Effector memory CD4-positive, alpha-beta T cell (primary cell): ENCODE data around the gene CANT1.

Experiments
- DNase-seq, 3 donors: peaks; one replicate each; pipeline ENCODE4 v3.0.0-alpha.2; 2020
- H3K27ac ChIP-seq: 2 replicates; pipeline ENCODE4 v1.7.0; 2013; ENCODE audit warnings: mild to moderate bottlenecking, low read length, moderate library complexity; ENCODE audit not compliant: insufficient read depth, poor library complexity, severe bottlenecking
- H3K27me3 ChIP-seq: replicated peaks from 2 replicates; pipeline ENCODE4 v1.7.0; 2013; ENCODE audit warnings: mild to moderate bottlenecking, low read length; ENCODE audit not compliant: insufficient read depth, control insufficient read depth, poor library complexity, severe bottlenecking
- H3K36me3 ChIP-seq: 2 replicates; pipeline ENCODE4 v1.7.0; 2013; ENCODE audit warnings: mild to moderate bottlenecking, low read length, moderate library complexity; ENCODE audit not compliant: control insufficient read depth, insufficient read depth
- H3K4me1 ChIP-seq: 2 replicates; pipeline ENCODE4 v1.7.0; 2013; ENCODE audit warnings: low read length, mild to moderate bottlenecking; ENCODE audit not compliant: control insufficient read depth, insufficient read depth, poor library complexity, severe bottlenecking
- H3K4me3 ChIP-seq: 2 replicates; pipeline ENCODE4 v1.7.0; 2013; ENCODE audit warnings: low read length, low read depth, mild to moderate bottlenecking; ENCODE audit not compliant: insufficient read depth, poor library complexity, severe bottlenecking
- H3K9me3 ChIP-seq: 2 replicates; pipeline ENCODE4 v1.7.0; 2013; ENCODE audit warnings: mild to moderate bottlenecking, low read length, moderate library complexity; ENCODE audit not compliant: control insufficient read depth

The CANT1 gene

DNA sequence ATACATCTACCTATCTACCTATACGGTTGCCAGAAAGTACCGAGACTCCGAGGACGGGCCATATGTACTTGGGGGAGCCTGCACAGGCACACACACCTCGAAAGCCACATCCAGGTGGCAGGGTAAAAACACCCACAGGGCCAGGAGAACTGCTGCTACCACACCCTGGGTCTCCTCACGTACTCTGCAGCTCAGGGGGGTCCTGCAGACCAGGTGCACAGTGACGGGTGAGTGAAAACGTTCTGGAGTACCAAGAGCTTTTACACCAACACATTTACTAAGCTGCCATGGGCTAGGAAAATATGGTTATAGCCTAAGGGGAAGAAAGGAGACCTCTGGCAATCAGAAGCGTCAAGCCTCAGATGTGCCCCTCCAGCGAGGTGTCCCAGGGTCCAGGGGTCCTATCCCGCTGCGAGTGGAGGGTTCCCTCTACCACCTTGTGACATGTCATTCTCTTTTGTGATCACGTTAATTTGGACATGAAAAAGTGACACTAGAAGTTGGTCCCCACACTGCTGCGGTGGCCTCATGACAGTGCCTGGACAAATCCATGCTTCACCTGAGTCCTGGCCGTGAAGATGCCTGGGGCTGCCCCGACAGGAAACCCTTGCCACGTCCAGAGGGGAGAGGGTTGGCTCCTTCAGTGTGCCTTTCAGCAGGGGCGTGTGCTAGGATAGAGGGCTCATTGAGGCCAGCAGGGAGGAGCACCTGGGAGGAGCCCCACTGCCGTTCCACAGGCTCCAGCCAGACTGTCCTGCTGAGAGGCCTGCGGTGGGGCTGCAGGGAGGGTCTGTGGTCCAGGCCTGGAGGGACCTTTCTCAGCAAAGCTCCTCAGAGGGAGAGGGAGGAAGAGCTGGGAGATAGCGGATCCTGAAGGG is 1.8 kb downstream of the CANT1 start:
- Histone ChIP-seq H3K4me3 (no peak overlapping the region), H3K36me3 (peaks cover 4% of the 10 kb centered on the region), H3K27ac (no peak overlapping the region), H3K4me1 (peaks cover 37% of the 10 kb centered on the region), H3K9me3 (no peaks in the 10 kb centered on the region), H3K27me3 (no peaks in the 10 kb centered on the region)
- no peak for DNase-seq

DNA sequence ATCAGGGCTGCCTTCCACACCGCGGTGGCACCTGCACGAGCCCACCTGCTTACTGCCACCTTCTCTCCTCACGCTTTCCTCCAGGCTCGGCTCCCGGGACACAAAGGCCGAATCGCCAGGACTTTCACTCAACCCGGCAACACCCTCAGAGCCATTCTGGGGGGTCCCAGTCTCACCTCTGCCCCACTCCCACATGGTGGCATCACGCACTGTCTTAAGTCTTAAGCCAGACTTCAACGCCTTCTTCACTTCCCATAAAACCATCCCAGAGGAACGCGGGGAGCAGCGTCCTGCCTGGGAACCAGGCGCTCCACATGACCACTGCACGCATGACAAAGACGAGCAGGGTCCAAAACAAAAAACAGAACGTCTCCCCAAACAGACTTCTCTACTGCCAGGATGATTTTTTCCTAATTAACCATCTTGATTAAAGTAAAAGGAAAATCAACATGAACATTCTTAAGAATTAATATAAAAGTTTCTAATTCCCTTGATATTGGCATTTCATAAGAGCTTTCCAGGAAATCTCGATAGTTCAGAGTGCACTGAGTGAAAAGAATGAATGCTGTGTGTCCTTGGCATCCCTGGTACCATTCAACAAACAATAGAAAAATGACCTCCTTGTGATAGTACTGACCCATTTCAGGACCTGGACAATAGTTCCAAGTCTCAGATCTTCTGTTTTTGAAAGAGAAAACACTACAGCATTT is 2.6 kb downstream of the CANT1 start:
- Histone ChIP-seq H3K27ac (no peak overlapping the region), H3K36me3 (peaks cover 9% of the 10 kb centered on the region), H3K27me3 (no peaks in the 10 kb centered on the region), H3K4me1 (peaks cover 37% of the 10 kb centered on the region), H3K4me3 (no peak overlapping the region), H3K9me3 (no peaks in the 10 kb centered on the region)
- no peak for DNase-seq

DNA sequence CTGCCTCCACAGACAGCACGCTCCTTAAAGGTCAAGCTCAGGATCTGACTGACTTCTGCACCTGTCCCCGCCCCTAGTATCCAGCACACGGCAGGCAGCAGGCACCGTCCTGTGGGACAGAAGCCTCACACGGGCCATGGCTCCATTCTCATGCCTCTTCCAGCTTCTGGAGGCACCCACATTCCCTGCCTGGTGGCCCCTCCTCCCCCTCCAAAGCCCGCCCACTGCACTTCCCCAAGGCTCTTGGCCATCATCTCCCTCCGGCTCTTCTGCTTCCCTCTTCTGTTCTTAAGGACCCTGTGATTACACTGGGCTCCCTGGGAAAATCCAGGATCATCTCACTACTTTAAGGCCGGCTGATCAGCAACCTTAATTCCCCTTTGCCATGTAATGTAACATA is 3.5 kb downstream of the CANT1 start:
- no peak overlapping the region for H3K27ac ChIP-seq
- no peaks in the 10 kb centered on the region for H3K9me3 ChIP-seq
- no peak overlapping the region for H3K4me3 ChIP-seq
- no peaks in the 10 kb centered on the region for H3K27me3 ChIP-seq
- peaks cover 37% of the 10 kb centered on the region for H3K4me1 ChIP-seq
- peaks cover 9% of the 10 kb centered on the region for H3K36me3 ChIP-seq
- no peak for DNase-seq

DNA sequence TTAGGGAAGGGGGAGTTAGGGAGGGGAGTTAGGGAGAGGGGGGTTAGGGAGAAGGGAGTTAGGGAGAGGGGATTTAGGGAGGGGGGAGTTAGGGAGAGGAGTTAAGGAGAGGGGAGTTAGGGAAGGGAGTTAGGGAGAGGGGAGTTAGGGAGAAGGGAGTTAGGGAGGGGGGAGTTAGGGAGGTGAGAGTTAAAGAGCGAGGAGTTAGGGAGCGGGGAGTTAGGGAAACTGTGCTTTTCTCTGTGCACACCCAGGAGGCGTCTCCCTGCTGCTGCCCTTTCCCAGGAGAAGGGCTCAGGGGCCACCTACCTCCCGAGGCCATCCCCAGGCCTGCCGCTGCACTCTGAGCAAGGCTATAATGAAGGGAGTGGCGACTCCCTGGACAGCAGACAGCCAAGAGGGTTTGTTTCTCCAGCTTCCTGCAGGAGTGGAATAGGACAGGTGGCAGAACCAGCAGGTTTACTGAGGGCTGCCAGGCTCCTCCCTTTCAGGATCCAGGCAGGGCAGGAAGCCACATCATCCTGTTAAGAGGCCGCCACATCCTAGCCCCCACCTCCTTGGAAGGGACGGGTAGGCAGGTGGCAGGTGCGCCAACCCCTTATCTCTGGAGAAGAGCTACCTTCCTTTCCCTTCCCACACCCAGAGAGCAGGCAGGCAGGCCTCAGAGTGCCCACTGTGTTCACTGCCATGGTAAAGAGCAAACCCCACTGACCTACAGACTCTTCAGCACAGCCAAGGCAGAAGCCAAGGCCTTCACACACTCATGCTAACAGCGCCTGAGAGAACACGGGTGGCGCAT is 4.3 kb downstream of the CANT1 start:
- DNase-seq, result no peak
- Histone ChIP-seq H3K27ac (peak overlapping the region; percentile 22), H3K4me3 (no peak overlapping the region)

DNA sequence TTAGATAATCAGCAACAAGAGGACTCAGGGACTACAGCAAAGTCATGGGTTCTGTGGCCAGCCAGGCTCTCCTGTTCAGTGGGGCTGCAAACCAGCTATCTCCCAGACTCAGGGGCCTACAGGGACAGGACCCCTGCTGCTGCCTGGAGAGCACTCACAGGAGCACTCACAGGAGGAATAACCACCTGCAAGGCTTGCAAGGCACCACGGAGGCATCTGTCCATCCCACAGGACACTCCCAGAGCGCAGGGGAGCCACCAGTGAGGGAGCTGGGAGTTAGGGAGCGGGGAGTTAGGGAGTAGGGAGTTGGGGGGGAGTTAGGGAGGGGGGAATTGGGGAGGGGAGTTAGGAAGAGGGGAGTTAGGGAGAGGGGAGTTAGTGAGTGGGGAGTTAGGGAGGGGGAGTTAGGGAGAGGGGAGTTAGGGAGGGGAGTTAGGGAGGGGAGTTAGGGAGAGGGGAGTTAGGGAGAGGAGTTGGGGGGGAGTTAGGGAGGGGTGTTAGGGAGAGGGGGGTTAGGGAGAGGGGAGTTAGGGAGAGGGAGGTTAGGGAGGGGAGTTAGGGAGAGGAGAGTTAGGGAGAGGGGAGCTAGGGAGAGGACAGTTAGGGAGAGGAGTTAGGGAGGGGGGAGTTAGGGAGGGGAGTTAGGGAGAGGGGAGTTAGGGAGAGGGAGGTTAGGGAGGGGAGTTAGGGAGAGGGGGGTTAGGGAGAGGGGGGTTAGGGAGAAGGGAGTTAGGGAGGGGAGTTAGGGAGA is 5.7 kb downstream of the CANT1 start:
- Histone ChIP-seq H3K4me1 (peaks cover 31% of the 10 kb centered on the region), H3K27ac (no peak overlapping the region), H3K36me3 (peaks cover 12% of the 10 kb centered on the region), H3K27me3 (no peaks in the 10 kb centered on the region), H3K9me3 (no peaks in the 10 kb centered on the region), H3K4me3 (no peak overlapping the region)
- no peak for DNase-seq

More for the DNA sequence above, 4.3 kb downstream of the CANT1 start:
- H3K36me3 ChIP-seq, result peaks cover 9% of the 10 kb centered on the region
- no peaks in the 10 kb centered on the region for H3K27me3 ChIP-seq
- no peaks in the 10 kb centered on the region for H3K9me3 ChIP-seq
- H3K4me1 ChIP-seq, result peaks cover 37% of the 10 kb centered on the region

DNA sequence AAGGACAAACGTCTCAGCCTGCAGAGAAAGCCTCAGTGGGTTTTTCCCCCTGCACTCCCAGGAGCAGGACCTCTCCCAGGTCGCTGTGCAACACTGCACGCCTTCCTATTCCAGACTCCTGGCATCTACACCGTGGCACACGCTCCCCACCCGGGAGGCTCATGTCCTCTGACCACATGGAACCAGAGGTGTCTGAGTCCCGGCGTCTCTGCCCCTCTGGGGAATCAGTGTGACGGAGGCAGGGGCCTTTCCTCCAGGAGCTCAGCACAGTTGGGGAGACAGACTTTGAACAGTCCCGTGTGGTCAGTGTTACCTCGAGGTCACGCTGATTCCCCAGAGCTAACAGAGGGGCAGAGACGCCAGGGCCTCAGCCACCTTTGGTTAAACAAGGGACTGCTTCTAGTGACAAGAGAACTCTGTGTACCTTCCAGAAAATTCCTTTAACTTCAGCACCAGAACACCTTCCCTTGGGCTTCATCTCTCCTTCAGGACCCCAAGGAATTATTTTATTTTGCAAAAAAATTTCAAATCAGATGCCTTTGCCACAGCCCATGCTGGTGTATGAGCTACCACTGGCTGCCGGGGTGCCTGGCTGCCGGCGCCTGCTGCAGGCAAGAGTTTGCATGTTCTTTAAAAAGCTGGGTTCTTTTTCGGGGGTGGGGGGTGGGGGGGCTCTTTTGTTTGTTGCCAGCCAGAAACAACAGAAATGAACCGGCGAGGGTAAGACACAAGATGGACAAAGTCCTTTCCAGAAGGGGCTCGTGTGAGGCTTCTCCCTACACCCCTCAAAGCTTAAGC is 6.6 kb downstream of the CANT1 start:
- peaks cover 18% of the 10 kb centered on the region for H3K36me3 ChIP-seq
- H3K4me1 ChIP-seq, result peaks cover 22% of the 10 kb centered on the region
- H3K9me3 ChIP-seq, result no peaks in the 10 kb centered on the region
- no peak overlapping the region for H3K4me3 ChIP-seq
- no peaks in the 10 kb centered on the region for H3K27me3 ChIP-seq
- DNase-seq, result no peak
- no peak overlapping the region for H3K27ac ChIP-seq

DNA sequence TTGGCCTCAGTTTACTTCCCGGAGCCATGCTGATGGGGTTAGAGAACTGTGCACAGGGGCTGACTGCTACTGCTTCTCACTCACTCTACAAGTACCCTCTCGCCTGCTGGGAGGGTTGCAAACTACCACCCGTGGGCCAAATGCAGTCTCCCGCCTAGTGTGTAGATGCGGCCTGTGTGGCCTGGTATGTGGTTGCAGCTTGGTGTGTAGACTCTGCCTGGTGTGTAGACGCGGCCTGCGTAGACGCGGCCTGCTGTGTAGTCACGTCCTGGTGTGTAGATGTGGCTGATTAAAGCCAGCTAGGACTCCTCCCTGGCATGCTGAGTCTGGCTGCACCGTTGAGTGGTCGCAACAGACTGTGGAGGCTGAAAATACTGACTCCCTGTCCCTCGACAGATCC is 7.3 kb downstream of the CANT1 start:
- Histone ChIP-seq H3K36me3 (peaks cover 25% of the 10 kb centered on the region), H3K27ac (no peak overlapping the region)
- no peak for DNase-seq

DNA sequence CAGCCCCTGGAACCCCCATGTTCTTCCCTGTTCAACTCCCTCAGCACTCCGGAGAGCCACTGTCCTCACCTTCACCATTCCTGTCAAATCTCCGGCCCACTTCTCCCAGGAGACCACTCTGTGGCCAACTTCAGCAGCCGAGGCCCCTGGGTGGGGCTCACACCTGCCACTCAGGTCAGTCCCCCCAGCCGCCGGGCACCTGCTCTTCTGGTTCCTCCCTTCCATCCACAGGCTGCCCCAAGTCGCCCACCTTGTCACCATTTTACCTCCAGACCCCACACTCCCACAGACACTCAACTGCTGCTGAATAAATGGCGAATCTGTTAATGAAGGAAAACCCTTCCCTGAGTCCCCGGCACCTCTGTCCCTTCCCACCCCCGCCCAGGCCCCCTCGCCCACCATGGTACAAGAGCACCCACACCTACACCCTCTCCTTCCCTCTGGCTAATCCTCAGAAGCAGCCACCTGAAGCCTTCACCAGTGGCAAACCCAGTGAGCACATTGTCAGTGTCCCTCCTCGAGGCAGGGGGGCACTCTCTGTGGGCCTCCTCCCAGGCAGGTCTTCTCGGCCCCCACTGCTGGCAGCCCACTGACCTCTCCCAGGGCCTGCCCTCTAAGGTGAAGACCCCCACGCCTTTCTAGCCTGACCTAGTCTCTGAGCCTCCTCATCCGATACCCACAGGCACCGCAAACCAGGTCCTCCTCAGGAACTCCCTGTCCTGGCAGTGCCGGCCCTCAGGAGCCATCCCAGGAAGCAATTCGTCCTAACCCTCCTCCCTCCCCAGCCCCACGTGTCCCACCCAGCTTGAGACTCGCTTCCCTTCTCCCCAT is 8.2 kb downstream of the CANT1 start:
- Histone ChIP-seq H3K9me3 (no peaks in the 10 kb centered on the region), H3K36me3 (peaks cover 32% of the 10 kb centered on the region), H3K4me3 (no peak overlapping the region), H3K27me3 (no peaks in the 10 kb centered on the region), H3K4me1 (peaks cover 14% of the 10 kb centered on the region), H3K27ac (no peak overlapping the region)
- DNase-seq, result no peak

More for the DNA sequence above, 7.3 kb downstream of the CANT1 start:
- Histone ChIP-seq H3K4me3 (no peak overlapping the region), H3K27me3 (no peaks in the 10 kb centered on the region), H3K4me1 (peaks cover 17% of the 10 kb centered on the region), H3K9me3 (no peaks in the 10 kb centered on the region)
